Naive thymus-derived CD4-positive, alpha-beta T cell (primary cell): ENCODE data around the gene PRODH2. TPM values are rescaled to one million over a fixed set of nuclear protein-coding genes. Genes with fewer than 3 reads are reported as not detected.

Experiments used
- ATAC-seq: fragments of 150-1000 bp; cut with Tn5 transposase; 2 replicates; pipeline ENCODE4 v1.10.0; 2021; ENCODE audit warnings: mild to moderate bottlenecking, moderate library complexity
- CTCF ChIA-PET: fragments of 350-600 bp; sonication (Branson Sonifier 250); formaldehyde crosslinking; loops from one replicate; lab custom pipeline; 2021; ENCODE audit warnings: antibody characterized with exemption; lab: Charles Lee
- POLR2A ChIA-PET: fragments of 350-600 bp; sonication (Branson Sonifier 250); formaldehyde crosslinking; loops from one replicate; lab custom pipeline; 2021; ENCODE audit warnings: antibody characterized with exemption, inconsistent platforms; lab: Charles Lee
- DNase-seq, 9 donors: peaks; one replicate each; pipeline versions ENCODE4 v3.0.0 to v3.0.0-alpha.2; 2020 to 2022; ENCODE audit warnings: mixed read lengths in 1 of 9
- H3K27ac ChIP-seq: one replicate; pipeline ENCODE4 v1.7.0; 2013; ENCODE audit warnings: mild to moderate bottlenecking, low read depth, low read length, moderate library complexity
- H3K27me3 ChIP-seq, 2 donors: one replicate each; pipeline ENCODE4 v1.7.0; 2013; ENCODE audit warnings: low read length in 2 of 2, mild to moderate bottlenecking in 2 of 2, moderate library complexity in 2 of 2; ENCODE audit not compliant: control insufficient read depth in 2 of 2, insufficient read depth in 2 of 2
- H3K36me3 ChIP-seq, 3 experiments: 1 replicate in 2 of 3; 2 replicates in 1 of 3; pipeline ENCODE4 v1.7.0; 2013; ENCODE audit warnings: low read length in 3 of 3, mild to moderate bottlenecking in 3 of 3, moderate library complexity in 1 of 3; ENCODE audit not compliant: insufficient read depth in 3 of 3, control insufficient read depth in 2 of 3
- H3K4me1 ChIP-seq, 2 donors: one replicate each; pipeline ENCODE4 v1.7.0; 2013; ENCODE audit warnings: low read length in 2 of 2, mild to moderate bottlenecking in 2 of 2, moderate library complexity in 1 of 2; ENCODE audit not compliant: control insufficient read depth in 2 of 2, insufficient read depth in 2 of 2
- H3K4me3 ChIP-seq: 2 replicates; pipeline ENCODE4 v1.7.0; 2013; ENCODE audit warnings: mild to moderate bottlenecking, low read length
- H3K9me3 ChIP-seq, 3 experiments: 1 replicate in 2 of 3; 2 replicates in 1 of 3; pipeline ENCODE4 v1.7.0; 2013; ENCODE audit warnings: low read length in 3 of 3; ENCODE audit not compliant: control insufficient read depth in 2 of 3
- H3K27ac Mint-ChIP-seq, 9 donors: one replicate each; pipeline ENCODE4 v1.8.0; 2020 to 2022; ENCODE audit warnings: mixed read lengths in 9 of 9, mild to moderate bottlenecking in 8 of 9, moderate library complexity in 5 of 9, inconsistent platforms in 2 of 9
- H3K27me3 Mint-ChIP-seq, 5 donors: one replicate each; pipeline ENCODE4 v1.8.0; 2021 to 2022; ENCODE audit warnings: mixed read lengths in 5 of 5, mild to moderate bottlenecking in 1 of 5
- H3K36me3 Mint-ChIP-seq, 5 donors: one replicate each; pipeline ENCODE4 v1.8.0; 2020 to 2022; ENCODE audit warnings: mixed read lengths in 5 of 5, mild to moderate bottlenecking in 3 of 5, inconsistent platforms in 1 of 5
- H3K4me1 Mint-ChIP-seq, 7 donors: one replicate each; pipeline ENCODE4 v1.8.0; 2020 to 2022; ENCODE audit warnings: mixed read lengths in 7 of 7, mild to moderate bottlenecking in 3 of 7, inconsistent platforms in 1 of 7
- H3K4me3 Mint-ChIP-seq, 10 donors: one replicate each; pipeline ENCODE4 v1.8.0; 2020 to 2022; ENCODE audit warnings: mild to moderate bottlenecking in 10 of 10, mixed read lengths in 10 of 10, moderate library complexity in 6 of 10, inconsistent platforms in 2 of 10
- H3K9me3 Mint-ChIP-seq, 11 donors: one replicate each; pipeline ENCODE4 v1.8.0; 2020 to 2022; ENCODE audit warnings: mixed read lengths in 11 of 11, mild to moderate bottlenecking in 4 of 11, inconsistent platforms in 1 of 11, moderate library complexity in 1 of 11
- intact Hi-C, 2 donors: fragments of 100-400 bp; cut with micrococcal nuclease; formaldehyde crosslinking; loops; one replicate each; pipeline ENCODE4 v1.15.1; 2023
- polyA plus RNA-seq, 2 donors: library from polyadenylated mRNA; unstranded; fragments of 300-500 nt; fragmentation: Illumina TruSeq; gene quantifications; one replicate each; pipeline ENCODE4 v1.2.3, GENCODE V29; 2021
- total RNA-seq, 6 experiments: library from RNA in 5 of 6; stranded (reverse) in 5 of 6; gene quantifications; 1 replicate in 5 of 6; 2 replicates in 1 of 6; pipeline ENCODE4 v1.2.3 and lab custom pipeline; 2021 to 2026

PRODH2 gene
- total and polyA plus RNA-seq, 7 experiments from 2014 or later, result not detected

DNA sequence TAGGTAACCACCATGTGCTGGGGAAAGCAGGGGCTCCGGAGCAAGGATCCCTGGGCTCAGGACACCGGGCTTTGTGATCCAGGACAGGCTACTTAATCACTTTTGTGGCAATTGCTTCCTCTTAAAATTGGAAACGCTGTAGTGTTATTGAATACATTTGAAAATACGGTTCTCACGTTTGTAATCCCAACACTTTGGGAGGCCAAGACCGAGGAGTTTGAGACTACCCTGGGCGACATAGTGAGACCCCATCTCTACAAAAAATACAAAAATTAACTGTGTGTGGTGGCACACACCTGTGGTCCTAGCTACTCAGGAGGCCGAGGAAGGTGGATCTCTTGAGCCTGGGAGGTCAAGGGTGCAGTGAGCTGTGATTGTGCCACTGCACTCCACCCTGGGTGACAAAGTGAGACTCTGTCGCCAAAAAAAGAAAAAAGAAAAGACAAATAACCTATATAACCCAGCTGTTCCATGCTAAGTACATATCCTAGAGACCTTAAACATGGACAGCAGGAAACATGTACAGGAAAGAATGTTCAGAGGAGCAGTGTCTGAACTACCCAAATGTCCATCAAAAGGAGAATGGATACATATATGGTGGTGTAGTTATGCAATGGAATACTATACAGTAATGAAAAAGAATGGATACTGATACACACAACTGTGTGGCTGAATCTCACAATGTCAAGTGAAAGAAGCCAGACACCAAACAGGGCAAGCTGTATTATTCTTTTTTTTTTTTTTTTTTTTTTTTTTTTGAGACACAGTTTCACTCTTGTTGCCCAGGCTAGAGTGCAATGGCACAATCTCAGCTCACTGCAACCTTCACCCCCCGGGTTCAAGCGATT is 622 bp upstream of the PRODH2 start:
- Histone ChIP-seq H3K27ac (no peak overlapping the region), H3K9me3 (no peaks in the 10 kb centered on the region), H3K27me3 (no peaks in the 10 kb centered on the region), H3K36me3 (no peaks in the 10 kb centered on the region), H3K4me1 (no peaks in the 10 kb centered on the region), H3K4me3 (no peak overlapping the region)
- Mint-ChIP-seq H3K9me3 (peaks cover 0 to 4% (median 0%) of the 10 kb centered on the region in 11 donors), H3K27ac (no peak overlapping the region), H3K4me3 (no peak overlapping the region), H3K27me3 (peaks cover 4 to 28% (median 8%) of the 10 kb centered on the region in 5 donors), H3K4me1 (peaks cover 0 to 1% (median 0%) of the 10 kb centered on the region in 7 donors), H3K36me3 (no peaks in the 10 kb centered on the region)
- ChIA-PET POLR2A (no interaction called here), CTCF (no interaction called here)
- ATAC-seq (no peak), DNase-seq (no peak)
- intact Hi-C loops, result no loop called here

GRCh38 chr19:35811317-35812219 is 1.1 kb downstream of the PRODH2 start:
- ChIA-PET POLR2A (no interaction called here), CTCF (interaction anchor here (0.6 kb wide), 1 partner anchor 298 kb away, joined by 3 read pairs; no protein-coding TSS in a partner anchor)
- peaks cover 3 to 16% (median 5%) of the 10 kb centered on the region in 5 donors for H3K27me3 Mint-ChIP-seq
- Histone ChIP-seq H3K36me3 (no peaks in the 10 kb centered on the region), H3K27ac (no peak overlapping the region), H3K9me3 (no peaks in the 10 kb centered on the region), H3K4me3 (no peak overlapping the region), H3K4me1 (no peaks in the 10 kb centered on the region), H3K27me3 (no peaks in the 10 kb centered on the region)
- H3K4me3 Mint-ChIP-seq, result no peak overlapping the region
- intact Hi-C loops, result no loop called here
- ATAC-seq (no peak), DNase-seq (no peak)
- H3K9me3 Mint-ChIP-seq, result peaks cover 0 to 4% (median 0%) of the 10 kb centered on the region in 11 donors
- no peaks in the 10 kb centered on the region for H3K36me3 Mint-ChIP-seq
- H3K4me1 Mint-ChIP-seq, result peaks cover 0 to 1% (median 0%) of the 10 kb centered on the region in 7 donors
- H3K27ac Mint-ChIP-seq, result no peak overlapping the region

GRCh38 chr19:35807633-35808032 is 5.0 kb downstream of the PRODH2 start:
- H3K27ac Mint-ChIP-seq, result no peak overlapping the region

DNA sequence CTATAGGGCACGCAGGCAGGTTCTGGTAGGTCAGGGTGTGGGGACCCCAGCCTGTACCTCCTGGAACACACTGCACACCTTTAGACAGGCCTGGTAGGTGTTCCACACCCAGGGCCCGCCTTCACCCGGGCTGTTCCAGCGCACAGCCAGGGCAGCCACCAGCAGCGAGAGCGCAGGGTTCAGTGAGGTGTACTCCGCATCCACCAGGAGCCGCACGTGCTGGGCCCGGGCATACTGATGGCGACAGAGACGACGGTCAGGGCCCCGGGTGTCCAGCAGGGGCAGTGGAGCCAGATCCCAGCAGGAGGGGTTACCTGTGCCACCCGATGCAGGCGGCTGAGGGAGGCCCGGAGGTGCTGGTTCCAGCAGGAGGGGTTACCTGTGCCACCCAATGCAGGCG is 6.0 kb downstream of the PRODH2 start:
- peak overlapping the region in 1 of 9 donors; percentile 18 for H3K27ac Mint-ChIP-seq
- no peak overlapping the region for H3K4me3 Mint-ChIP-seq
- ChIA-PET POLR2A (no interaction called here), CTCF (no interaction called here)
- H3K9me3 Mint-ChIP-seq, result peaks cover 0 to 3% (median 0%) of the 10 kb centered on the region in 11 donors
- ATAC-seq (no peak), DNase-seq (no peak)
- Histone ChIP-seq H3K4me1 (no peaks in the 10 kb centered on the region), H3K27ac (no peak overlapping the region), H3K36me3 (no peaks in the 10 kb centered on the region), H3K27me3 (no peaks in the 10 kb centered on the region), H3K4me3 (no peak overlapping the region), H3K9me3 (no peaks in the 10 kb centered on the region)
- H3K4me1 Mint-ChIP-seq, result peaks cover 0 to 10% (median 7%) of the 10 kb centered on the region in 7 donors
- H3K27me3 Mint-ChIP-seq, result peaks cover 0 to 11% (median 0%) of the 10 kb centered on the region in 5 donors
- intact Hi-C loops, result no loop called here
- H3K36me3 Mint-ChIP-seq, result no peaks in the 10 kb centered on the region

More at GRCh38 chr19:35807633-35808032, 5.0 kb downstream of the PRODH2 start:
- CTCF ChIA-PET, result no interaction called here
- no peaks in the 10 kb centered on the region for H3K36me3 ChIP-seq
- POLR2A ChIA-PET, result no interaction called here
- no peaks in the 10 kb centered on the region for H3K9me3 ChIP-seq
- Mint-ChIP-seq H3K4me3 (no peak overlapping the region), H3K4me1 (peaks cover 0 to 10% (median 7%) of the 10 kb centered on the region in 7 donors), H3K9me3 (peaks cover 0 to 3% (median 0%) of the 10 kb centered on the region in 11 donors), H3K36me3 (no peaks in the 10 kb centered on the region), H3K27me3 (peaks cover 0 to 11% (median 0%) of the 10 kb centered on the region in 5 donors)
- intact Hi-C loops, result no loop called here
- H3K27ac ChIP-seq, result no peak overlapping the region
- no peaks in the 10 kb centered on the region for H3K4me1 ChIP-seq
- no peak overlapping the region for H3K4me3 ChIP-seq
- ATAC-seq (no peak), DNase-seq (no peak)
- no peaks in the 10 kb centered on the region for H3K27me3 ChIP-seq

GRCh38 chr19:35805526-35806102 is 7.0 kb downstream of the PRODH2 start:
- Mint-ChIP-seq H3K9me3 (peaks cover 0 to 3% (median 0%) of the 10 kb centered on the region in 11 donors), H3K27me3 (peaks cover 0 to 8% (median 0%) of the 10 kb centered on the region in 5 donors), H3K27ac (no peak overlapping the region), H3K36me3 (no peaks in the 10 kb centered on the region), H3K4me1 (peaks cover 0 to 10% (median 7%) of the 10 kb centered on the region in 7 donors), H3K4me3 (no peak overlapping the region)
- intact Hi-C loops, result no loop called here
- Histone ChIP-seq H3K9me3 (no peaks in the 10 kb centered on the region), H3K4me1 (no peaks in the 10 kb centered on the region), H3K27me3 (no peaks in the 10 kb centered on the region), H3K27ac (no peak overlapping the region), H3K36me3 (no peaks in the 10 kb centered on the region), H3K4me3 (no peak overlapping the region)
- DNase-seq, result no peak
- POLR2A ChIA-PET, result no interaction called here
- no peak for ATAC-seq
- CTCF ChIA-PET, result no interaction called here

DNA sequence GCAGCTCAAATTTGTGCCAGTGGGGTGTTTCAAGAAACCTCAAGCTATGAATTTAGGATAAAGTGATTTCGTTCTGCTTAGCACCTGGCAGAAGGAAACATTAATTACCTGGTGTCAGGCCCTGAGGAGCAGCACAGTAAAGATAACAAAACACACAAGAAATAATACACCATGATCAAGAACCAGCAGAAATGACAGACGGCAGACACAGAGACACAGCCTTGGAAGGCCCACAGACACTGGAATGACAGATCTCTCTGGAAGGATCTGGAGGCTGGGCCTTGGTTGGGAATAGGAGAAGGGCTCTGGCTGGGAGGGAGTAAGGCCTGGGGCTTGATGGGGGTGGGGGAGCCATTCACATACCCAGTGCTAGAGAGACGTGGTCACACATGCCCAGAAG is 10.8 kb downstream of the PRODH2 start:
- intact Hi-C loops, result no loop called here
- no peak overlapping the region for H3K27ac ChIP-seq
- no peaks in the 10 kb centered on the region for H3K9me3 ChIP-seq
- ChIA-PET CTCF (interaction anchor here (0.7 kb wide), 1 partner anchor 109 kb away, joined by 8 read pairs; no protein-coding TSS in a partner anchor), POLR2A (no interaction called here)
- Mint-ChIP-seq H3K36me3 (no peaks in the 10 kb centered on the region), H3K27ac (no peak overlapping the region), H3K27me3 (peaks cover 5 to 28% (median 10%) of the 10 kb centered on the region in 5 donors), H3K4me3 (no peak overlapping the region), H3K9me3 (peaks cover 0 to 3% (median 0%) of the 10 kb centered on the region in 11 donors), H3K4me1 (peaks cover 0 to 12% (median 8%) of the 10 kb centered on the region in 7 donors)
- H3K4me3 ChIP-seq, result no peak overlapping the region
- H3K36me3 ChIP-seq, result no peaks in the 10 kb centered on the region
- DNase-seq, result no peak
- no peaks in the 10 kb centered on the region for H3K27me3 ChIP-seq
- ATAC-seq, result no peak
- no peaks in the 10 kb centered on the region for H3K4me1 ChIP-seq
